Lower leg skin (tissue), 4 donors: ENCODE data around the gene CCDC198. TPM values are rescaled to one million over a fixed set of nuclear protein-coding genes. Genes with fewer than 3 reads are reported as not detected.

ENCODE experiments used
- DNase-seq, 2 donors: peaks; one replicate each; pipeline ENCODE4 v3.0.0-alpha.2; 2019; ENCODE audit warnings: low spot score in 2 of 2
- H3K4me3 ChIP-seq: fragments of 200-600 bp; sonication (generic); 2 replicates; pipeline ENCODE4 v1.5.1; 2017; ENCODE audit warnings: mild to moderate bottlenecking, low read depth; ENCODE audit not compliant: poor library complexity, severe bottlenecking
- CTCF ChIP-seq, 3 donors: fragments of 450-650 bp; IDR thresholded peaks; one replicate each; pipeline ENCODE4 v1.5.1; 2016; ENCODE audit warnings: antibody characterized with exemption in 3 of 3, mild to moderate bottlenecking in 3 of 3, moderate library complexity in 2 of 3
- POLR2A ChIP-seq, 2 donors: fragments of 450-650 bp; IDR thresholded peaks; one replicate each; pipeline ENCODE4 v1.6.1; 2016 to 2017; ENCODE audit warnings: antibody characterized with exemption in 2 of 2, mild to moderate bottlenecking in 1 of 2, moderate library complexity in 1 of 2
- WGBS, 2 donors: methylation state at CpG; one replicate each; pipeline ENCODE4 v1.1.5; 2018; 5-methylcytosine and 5-hydroxymethylcytosine counted together
- intact Hi-C: fragments of 100-400 bp; cut with DNase I; formaldehyde crosslinking; loops from one replicate; pipeline ENCODE4 v1.15.0; 2023; ENCODE audit warnings: low total_unique reads
- total RNA-seq, 4 donors: library from RNA; depleted of rRNA; stranded (reverse); fragments of >200 nt; gene quantifications; one replicate each; pipeline ENCODE4 v1.1.0, GENCODE V29; 2016

Gene CCDC198
- total RNA-seq, 4 donors from 2014 or later: not detected

- intact Hi-C loops: no loop called here
- TF ChIP-seq CTCF (IDR thresholded peaks at IDR 0.05) (no peak), POLR2A (IDR thresholded peaks at IDR 0.05) (no peak)
- WGBS, 2 donors: 28 to 29% methylated on average over 2 of the region's 2 CpGs
- DNase-seq: no peak
- H3K4me3 ChIP-seq: no peak overlapping the region
Measured at GRCh38 chr14:57492859-57493258, 798 bp downstream of the CCDC198 start.

GRCh38 chr14:57491640-57492039 is 2.0 kb downstream of the CCDC198 start:
- H3K4me3 ChIP-seq: no peak overlapping the region
- no peak for TF ChIP-seq POLR2A (IDR thresholded peaks at IDR 0.05)
- TF ChIP-seq CTCF (IDR thresholded peaks at IDR 0.05): no peak
- WGBS, 2 donors: 77 to 94% methylated on average over 1 of the region's 1 CpG
- no peak for DNase-seq
- intact Hi-C loops: no loop called here

DNA sequence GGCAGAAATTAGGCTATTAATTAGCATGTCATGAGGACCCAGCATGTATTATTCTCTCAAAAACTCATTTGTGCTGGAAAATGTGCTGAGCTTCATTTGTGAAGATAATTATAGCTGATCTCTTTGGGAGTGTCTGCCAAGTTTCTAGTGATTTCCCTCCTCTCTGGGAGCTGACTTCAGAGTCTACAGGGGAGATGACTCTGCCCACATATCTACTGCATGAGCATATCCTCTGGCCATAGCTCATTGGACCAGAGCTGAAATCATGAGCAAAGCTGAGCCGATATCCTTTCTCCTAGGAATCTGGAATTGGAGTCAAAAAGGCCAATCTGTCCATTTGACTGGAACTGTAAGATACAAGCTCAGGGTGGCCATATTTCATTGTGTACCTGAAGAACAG is 5.9 kb downstream of the CCDC198 start:
- WGBS, 2 donors: 38 to 43% methylated on average over 1 of the region's 1 CpG
- intact Hi-C loops: loop anchor here (10.0 kb wide), 1 partner anchor 587 kb away; no protein-coding TSS in a partner anchor
- TF ChIP-seq CTCF (IDR thresholded peaks at IDR 0.05) (no peak), POLR2A (IDR thresholded peaks at IDR 0.05) (no peak)
- no peak overlapping the region for H3K4me3 ChIP-seq
- no peak for DNase-seq

DNA sequence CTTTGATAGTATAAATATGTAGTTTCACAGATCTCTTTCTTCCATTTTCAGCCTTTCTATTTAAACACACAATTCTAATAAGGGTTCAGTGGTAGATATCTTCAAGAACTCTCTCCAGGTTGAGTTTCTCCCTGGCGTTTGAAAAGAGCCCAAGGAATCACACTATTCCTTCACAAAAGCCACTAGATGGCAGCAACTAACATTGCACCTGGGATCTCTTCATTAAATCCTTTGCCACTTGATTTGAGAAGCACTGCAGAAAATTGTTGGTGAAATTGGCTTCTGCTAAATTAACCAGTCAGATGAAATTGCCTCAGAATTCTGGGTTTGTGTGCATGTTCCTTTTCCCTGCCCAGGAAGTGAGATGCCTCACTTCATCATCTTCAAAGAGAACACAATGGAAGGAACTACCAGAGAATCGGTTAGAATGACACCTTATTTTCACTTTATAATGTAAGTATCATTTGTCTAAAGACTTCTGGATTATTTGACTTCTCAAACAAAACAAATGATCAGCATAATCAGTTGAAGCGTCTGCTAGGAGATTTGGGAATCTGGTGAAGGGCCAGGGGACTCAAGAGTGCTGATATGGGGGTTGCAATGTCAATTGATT is 6.8 kb downstream of the CCDC198 start:
- DNase-seq: no peak
- TF ChIP-seq POLR2A (IDR thresholded peaks at IDR 0.05) (no peak), CTCF (IDR thresholded peaks at IDR 0.05) (no peak)
- intact Hi-C loops: loop anchor here (10.0 kb wide), 1 partner anchor 588 kb away; no protein-coding TSS in a partner anchor
- H3K4me3 ChIP-seq: no peak overlapping the region
- WGBS, 2 donors: 38 to 45% methylated on average over 3 of the region's 3 CpGs

DNA sequence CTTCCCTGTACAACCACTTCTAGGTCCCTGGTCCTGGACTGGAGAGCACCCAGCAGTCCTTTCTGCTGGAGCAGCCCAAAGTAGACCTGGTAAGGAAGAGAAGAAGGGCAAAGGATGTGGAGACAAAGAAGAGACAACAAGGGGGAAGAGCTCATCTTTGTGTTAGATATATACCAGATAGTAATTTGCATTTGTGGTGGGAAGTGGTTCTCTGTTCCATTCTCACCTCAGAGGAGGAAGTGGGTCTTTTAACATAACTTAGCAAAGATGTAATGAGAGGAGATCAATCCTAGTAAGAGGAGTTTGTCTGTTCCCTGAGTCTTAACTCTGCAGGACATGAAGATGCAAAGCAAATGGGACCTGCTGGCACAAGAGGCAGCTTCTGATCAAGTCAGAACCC is 8.0 kb downstream of the CCDC198 start:
- no peak for TF ChIP-seq POLR2A (IDR thresholded peaks at IDR 0.05)
- TF ChIP-seq CTCF (IDR thresholded peaks at IDR 0.05): no peak
- no peak overlapping the region for H3K4me3 ChIP-seq
- intact Hi-C loops: loop anchor here (10.0 kb wide), 1 partner anchor 589 kb away; no protein-coding TSS in a partner anchor
- no peak for DNase-seq

DNA sequence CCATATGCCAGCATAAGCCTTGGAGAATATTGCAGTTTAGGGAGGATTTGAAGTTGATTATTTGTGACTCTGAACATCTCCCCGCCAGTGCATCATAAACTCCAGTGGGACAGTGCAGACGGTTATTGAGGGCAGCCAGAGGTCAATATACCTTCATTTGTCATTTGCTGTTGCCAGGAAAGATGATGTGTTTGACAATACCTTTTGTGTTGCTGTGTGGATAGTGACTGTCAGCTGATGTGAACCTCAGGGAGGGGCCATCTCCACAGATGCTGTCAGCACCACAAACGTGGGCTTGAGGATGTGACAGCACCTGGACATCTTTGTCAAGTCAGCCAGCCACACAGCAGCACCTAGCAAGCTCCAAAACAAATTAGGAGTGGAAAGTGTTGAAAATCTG is 11.5 kb downstream of the CCDC198 start:
- intact Hi-C loops: loop anchor here (10.0 kb wide), 1 partner anchor 593 kb away; no protein-coding TSS in a partner anchor
- TF ChIP-seq CTCF (IDR thresholded peaks at IDR 0.05) (no peak), POLR2A (IDR thresholded peaks at IDR 0.05) (no peak)
- no peak overlapping the region for H3K4me3 ChIP-seq
- WGBS, 2 donors: 38 to 43% methylated on average over 3 of the region's 3 CpGs
- DNase-seq: no peak
